ENCODE measurements around the gene ZNF341.

ZNF341 gene

DNA sequence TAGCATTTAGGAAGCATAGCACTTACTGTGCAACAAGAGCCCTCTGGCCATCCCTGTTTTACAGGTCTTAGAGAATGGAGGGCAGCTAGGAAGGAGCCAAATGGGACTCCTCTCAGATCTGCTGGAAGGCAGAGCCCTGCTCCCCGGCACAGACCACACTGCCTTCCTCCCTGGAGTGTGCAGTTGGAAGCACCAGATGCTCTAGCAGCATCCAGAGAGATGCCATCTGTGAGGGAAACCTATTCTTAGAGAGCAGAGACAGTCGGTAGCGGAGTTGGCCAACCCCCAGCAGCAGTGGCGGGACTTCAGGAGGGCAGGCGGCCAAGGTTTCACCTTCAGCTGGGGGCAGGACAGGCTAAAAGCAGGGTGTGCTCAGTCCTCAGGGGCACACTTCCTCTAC is 28.9 kb upstream of the ZNF341 start:
- no peak for DNase-seq

DNA sequence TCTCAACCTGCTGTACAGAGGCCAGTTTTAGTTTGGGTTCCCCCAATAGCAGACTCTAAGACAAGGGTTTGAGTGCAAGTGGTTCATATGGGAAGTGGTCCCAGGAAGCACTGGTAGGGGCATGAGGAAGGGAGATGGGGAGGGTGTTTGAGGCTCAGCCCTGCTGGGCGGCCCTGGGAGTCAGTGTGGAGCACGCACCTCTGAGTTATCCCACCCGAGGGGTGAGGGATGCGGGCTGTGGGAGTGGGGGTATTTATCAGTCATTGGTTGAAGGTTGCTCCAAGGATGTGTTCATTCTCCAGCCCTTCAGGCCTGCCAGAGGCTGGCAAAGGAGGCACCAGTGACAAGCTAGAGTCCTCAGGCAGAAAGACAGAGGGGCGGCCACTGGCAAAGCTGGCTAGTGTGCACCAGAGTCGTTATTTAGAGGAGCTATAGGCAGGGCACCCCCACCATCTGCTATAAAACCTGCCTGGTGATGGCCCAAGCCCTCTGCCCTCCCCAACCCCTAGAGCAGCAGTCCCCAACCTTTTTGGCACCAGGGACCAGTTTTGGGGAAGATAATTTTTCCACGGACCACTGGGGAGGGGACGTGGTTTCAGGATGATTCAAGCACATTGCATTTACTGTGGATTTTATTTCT is 28.2 kb upstream of the ZNF341 start:
- DNase-seq, result no peak

DNA sequence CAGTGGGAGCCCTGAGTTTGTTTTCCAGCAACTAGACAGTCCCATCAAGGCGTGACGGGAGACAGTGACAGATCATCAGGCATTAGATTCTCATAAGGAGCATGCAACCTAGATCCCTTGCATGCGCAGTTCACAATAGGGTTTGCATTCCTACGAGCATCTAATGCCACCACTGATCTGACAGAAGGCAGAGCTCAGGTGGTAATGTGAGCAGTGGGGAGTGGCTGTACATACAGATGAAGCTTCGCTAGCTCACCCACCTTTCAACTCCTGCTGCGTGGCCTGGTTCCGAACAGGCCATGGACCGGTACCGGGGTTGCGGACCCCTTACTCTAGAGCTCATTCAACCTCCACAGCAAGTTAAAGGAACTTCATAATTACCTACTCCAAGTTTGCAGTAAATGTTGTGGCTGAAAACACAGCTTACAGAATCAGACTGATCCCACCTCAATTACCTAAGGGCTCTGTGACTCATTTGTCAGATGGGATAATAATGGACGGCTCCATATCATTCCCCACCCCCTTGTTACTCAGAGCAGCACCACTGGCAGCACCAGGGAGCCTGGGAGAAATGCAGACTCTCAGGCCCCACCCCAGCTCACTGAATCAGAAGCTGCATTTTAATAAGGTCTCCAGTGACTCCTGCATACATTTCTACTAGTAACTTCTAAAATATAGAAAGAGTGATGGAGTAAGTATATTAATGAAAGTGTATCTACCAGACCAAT is 27.4 kb upstream of the ZNF341 start:
- DNase-seq, result no peak

DNA sequence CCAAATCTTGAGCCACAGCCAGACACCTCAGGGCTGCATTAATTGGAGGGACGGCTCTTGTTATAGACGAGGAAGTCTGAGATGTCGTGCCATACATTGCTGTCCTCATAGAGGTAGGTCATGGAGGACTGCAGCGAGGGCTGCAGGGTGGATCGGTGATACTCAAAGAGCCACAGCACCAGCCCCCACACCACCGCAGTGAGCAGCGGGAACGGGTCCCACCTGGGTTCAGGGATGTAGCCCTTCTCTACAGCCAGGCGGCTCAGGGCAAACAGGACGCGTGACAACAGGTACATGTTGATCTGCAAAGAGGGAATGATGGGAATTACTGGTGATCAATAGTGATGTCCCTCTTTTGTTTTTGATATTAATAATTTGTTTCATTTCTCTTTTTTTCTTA is 24.1 kb upstream of the ZNF341 start:
- no peak for DNase-seq

DNA sequence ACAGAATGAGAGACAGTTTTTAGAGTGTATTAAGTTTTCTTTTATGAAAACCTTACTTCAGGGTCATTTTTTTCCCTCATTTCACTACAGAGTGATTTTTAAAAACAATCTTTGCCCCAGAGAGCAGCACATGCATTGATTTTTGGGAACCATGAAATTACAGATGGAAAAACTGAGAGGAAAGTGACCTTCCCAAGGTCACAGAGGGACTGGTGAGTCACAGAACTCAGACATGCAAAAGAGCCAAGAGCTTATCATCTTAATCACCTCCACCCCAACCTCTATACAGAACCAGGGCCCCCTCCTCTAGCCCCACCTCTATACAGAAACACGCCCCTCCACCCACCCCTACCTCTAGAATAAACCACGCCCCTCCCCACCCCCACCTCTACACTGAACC is 22.4 kb upstream of the ZNF341 start:
- no peak for DNase-seq

DNA sequence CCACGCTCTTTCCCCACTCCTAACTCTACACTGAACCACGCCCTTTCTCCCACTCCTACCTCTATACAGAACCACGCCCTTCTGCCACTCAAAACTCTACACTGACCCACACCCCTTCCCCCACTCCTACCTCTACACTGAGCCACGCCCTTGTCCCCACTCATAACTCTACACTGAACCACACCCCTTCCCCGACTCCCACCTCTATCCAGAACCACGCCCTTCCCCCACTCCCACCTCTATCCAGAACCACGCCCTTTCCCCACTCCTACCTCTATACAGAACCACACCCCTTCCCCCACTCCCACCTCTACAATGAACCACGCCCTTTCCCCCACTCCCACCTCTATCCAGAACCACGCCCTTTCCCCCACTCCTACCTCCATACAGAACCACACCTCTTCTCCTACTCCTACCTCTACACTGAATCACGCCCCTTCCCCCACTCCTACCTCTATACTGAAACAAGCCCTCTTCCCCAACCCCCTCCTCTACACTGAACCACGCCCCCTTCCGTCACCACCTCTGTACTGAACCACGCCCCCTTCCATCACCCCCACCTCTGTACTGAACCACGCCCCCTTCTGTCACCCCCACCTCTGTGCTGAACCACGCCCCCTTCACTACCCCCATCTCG is 21.8 kb upstream of the ZNF341 start:
- no peak for DNase-seq

DNA sequence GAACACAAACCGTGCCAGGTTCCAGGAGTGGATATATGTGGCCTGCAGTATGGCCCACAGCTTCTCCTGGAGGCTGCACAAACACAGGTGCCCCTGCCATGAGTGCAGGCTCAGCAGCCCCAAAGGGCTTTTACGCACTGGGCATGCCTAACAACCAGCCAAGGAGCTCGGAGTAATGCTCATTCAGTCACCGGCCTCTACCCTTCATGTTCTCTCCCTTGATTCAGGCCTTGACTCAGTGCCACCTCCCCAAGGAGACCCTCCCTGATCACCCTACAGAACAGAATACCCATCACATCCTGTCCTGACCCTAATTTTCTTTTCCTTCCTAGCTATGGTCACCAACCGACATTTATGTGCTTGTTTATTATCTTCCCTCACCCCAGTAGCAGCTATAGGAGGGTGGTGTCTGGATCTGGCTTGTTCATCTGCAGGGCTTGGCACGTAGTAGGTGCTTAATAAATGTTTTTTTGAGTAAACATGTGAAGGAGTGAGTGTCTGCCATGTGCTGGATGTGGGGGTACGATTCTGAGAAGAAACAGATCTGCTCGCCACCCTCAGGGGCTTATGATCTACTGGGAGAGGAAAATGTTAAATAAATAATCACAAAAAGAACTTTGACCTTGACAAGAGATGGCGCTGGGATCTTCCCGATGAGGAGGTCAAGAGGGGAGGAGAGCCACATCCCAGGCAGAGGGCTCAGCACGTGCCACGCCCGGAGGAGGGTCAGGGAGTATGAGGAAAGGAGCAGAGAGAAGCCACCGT is 20.9 kb upstream of the ZNF341 start:
- no peak for DNase-seq

DNA sequence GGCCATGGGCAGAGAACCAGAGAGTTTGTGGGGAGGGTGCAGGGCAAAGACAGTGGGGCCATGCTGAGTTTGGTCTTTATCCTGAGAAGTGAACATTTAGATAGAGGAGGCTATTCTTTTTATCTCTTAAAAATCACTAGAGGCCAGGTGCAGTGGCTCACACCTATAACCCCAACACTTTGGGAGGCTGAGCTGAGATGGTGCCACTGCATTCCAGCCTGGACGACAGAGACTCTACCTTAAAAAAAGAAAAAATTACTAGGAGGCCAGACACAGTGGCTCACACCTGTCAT is 20.4 kb upstream of the ZNF341 start:
- DNase-seq, result no peak

DNA sequence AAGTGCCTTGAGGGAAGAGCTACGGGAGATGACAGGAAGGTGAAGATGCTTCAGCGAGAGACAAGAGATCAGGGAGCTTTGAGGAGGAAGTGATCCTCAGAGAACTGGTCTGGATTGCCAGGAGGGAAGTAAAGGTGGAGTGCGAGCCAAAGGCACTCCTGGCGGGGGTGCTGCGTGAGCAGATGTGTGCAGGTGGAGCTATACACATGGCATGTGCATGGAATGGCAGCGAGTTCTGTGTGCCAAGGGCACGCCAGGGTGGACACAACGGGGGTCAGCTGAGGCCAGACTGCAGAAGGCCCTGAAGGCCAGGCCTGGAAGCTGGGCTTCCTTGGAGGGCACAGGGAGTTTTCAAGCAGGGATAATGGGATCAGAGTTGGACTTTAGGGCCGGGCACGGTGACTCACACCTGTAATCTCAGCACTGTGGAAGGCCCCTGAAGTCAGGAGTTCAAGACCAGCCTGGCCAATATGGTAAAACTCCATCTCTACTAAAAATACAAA is 17.9 kb upstream of the ZNF341 start:
- no peak for DNase-seq

DNA sequence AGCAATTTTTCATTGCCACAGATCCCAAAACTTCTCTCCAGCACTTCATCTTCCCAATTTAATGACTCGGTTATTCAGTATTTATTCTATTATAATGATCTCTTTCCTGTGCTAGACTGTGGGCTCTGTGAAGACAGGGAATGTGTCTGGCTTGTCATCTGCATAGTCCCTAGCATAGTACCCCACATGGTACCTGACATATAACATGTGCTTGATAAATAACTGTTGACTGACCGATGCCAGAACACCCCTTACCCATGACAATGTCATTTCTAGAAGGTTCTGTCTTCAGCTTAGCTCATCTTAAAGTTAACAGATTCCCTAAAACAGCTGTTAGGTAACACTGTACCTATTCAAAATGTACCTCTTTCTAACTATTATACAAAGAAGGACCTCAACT is 15.3 kb upstream of the ZNF341 start:
- no peak for DNase-seq

DNA sequence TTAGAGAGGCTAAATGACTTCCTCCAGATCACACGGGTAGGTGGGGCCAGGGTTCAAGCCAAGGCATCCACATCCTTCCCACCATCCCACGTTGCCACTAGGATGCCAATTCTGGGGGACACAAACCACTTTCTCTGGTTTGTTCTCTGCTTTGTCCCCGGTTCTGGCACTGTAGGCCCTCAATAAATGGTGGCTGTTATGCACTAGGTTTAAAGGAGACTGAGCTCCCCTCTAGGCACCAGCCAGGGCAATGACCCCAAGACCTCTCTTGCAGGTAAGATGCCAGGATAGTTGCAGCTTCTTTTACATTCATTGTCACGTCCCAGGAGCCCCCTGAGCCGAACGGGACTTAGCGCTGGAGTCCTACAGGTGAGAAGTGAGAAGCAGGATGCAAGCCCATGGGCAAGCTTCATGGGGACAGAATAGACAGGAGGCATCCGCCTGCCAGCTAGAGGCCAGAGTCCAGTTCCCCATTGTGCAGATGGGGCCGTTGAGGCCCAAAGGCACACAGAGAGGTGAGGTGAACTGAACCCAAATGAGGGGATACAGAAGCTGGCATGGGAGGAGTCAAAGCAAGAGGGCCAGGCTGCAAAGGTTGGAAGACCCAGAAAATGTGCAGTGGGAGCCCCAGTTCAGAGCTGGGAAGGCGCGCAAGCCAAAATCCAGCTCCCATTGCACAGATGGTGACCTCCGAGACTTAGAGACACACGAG is 12.4 kb upstream of the ZNF341 start:
- no peak for DNase-seq

DNA sequence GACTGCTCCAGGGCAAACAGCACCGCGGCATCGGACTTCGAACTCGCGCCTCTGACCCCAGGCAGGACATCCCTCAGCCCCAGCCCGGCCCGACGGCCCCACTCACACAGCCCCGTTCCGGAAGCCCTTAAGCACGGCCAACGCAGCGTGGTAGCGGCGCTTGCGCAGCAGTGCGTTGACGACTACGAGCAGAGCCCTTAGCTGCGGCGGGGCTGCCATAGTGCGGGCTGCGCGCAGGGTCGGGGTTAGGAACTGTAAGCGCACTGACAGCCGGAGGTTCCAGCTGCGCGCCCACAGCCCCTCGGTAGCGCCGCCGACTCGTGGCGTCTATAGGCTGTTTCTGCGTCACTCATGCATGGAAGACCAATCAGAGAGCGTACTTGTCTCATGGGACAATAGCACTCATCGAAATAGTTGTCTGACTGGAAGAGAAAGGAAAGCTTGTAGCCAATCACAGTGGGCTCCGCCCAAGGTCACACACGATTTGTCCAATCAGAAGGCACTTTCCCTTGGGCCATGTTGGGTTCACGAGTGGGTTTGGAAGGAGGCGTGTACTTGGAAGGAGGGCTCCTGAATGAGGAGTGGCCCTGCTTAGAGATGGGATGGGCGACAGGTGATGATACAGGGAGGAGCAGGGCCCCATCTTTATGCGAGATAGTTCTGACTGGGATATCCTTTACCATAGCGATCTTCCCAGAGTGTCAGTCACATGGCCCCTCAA is 11.6 kb upstream of the ZNF341 start, which contains the start of gene PXMP4:
TSS of gene PXMP4 (minus strand) at position 322 of the 721 bp plus-strand sequence. CDS start at position 219, 103 bp downstream.
- peak; percentile 99 for DNase-seq

DNA sequence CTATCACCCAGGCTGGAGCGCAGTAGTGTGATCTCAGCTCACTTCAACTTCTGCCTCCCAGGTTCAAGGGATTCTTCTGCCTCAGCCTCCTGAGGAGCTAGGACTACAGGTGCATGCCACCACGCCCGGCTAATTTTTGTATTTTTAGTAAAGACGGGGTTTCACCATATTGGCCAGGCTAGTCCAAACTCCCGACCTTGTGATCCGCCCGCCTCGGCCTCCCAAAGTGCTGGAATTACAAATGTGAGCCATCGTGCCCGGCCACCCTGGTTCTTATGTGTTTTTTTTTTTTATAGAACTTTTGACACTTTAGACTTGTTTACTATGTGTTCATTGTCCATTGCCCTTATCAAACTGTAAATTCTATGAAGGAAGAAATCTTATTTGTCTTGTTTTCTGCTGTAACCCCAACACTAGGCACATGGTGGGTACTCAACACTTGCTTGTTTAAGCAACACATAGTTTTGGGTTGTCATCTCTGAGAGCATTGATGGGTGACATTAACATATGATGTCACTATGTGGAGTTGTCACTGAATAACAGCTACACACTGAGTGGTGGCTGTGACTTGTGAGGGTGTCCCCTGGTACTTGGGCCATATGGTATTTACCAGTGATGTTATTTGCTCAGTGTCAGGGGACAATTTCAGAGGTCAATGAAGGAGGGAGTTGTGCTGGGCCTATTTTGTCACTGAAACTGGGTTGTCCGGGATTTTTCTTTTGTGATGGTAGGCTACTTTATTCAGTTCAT is 10.2 kb upstream of the ZNF341 start:
- DNase-seq, result no peak

DNA sequence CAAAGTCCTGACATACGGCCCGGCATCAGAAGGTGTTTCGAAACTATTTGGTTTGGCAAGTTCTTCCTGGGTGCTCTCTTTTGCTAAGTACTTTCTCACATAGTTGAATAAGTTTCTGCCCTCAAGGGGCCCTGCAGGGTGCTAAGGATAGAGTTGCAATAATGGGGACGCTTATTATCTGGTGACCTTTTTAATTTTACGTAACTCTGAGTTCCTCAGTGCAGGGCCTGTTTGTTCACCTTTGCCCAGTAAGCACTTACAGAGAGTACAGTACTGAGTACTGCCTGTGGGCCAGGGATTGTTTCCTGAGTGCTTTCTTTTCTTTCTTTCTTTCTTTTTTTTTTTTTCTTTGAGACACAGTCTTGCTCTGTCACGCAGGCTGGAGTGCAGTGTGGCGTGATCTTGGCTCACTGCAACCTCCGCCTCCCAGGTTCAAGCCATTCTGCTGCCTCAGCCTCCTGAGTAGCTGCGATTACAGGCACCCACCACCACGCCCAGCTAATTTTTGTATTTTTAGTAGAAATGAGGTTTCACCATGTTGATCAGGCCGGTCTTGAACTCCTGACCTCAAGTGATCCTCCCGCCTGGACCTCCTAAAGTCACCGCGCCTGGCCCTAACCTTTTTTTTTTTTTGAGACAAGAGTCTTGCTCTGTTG is 7.2 kb upstream of the ZNF341 start:
- peak; percentile 88 for DNase-seq

DNA sequence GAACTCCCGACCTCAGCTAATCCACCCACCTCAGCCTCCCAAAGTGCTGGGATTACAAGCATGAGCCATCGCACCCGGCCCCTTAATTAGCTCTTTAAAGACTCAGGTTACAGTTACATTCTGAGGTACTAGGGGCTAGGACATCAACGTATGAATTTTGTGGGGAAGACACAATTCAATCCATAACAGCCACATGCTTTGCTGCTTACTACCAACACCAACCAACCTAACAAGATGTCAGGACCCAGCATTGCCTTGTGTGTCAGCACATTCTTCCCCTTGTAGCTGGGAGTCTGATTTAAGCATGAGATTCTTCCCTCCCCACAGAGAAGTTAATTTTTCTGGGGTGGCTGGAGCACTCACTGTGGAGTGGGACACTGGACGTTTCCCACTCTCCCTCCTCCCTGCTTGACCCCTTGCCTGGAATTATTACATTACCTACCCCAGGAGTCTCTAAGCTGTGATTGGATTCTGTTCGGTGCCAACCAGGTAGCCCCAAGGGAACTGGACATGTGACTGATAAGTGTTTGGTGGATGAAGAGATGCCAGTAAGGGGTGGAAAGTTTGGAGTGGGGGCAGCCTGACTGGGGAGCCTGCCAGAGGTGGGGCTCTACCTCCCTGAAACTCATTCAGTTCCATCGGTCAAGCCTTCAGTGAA is 6.1 kb upstream of the ZNF341 start:
- DNase-seq, result no peak

DNA sequence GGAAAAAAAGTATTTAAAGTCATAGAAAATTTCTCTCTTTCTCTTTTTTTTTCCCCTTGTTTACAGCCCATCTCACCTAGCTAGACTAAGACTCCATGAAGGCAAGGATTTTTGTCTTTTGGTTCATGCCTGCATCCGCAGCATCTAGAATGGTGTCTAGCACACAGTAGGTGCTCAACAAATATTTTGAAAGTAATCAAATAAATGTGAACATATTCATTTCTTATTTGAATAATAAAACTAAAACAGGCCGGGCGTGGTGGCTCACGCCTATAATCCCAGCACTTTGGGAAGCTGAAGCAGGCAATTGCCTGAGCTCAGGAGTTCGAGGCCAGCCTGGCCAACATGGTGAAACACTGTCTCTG is 4.7 kb upstream of the ZNF341 start:
- DNase-seq, result no peak

DNA sequence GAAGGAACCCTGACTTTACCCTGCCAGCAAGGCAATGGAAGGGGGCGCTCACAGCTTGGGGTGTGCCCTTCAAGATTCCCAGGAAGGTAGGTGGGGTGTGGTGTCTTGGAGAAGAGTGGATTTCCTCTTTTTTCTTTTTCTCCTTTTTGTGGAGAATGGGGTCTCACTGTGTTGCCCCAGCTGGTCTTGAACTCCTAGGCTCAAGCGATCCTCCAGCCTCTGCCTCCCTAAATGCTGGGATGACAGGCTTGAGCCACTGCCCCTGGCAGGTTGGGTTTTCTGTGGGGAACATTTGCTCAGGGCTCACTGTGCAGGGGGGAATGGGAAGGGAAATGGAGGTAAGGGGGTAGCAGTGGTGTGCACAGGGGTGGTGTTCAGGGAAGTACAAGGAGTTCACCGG is 4.0 kb upstream of the ZNF341 start:
- DNase-seq, result no peak

DNA sequence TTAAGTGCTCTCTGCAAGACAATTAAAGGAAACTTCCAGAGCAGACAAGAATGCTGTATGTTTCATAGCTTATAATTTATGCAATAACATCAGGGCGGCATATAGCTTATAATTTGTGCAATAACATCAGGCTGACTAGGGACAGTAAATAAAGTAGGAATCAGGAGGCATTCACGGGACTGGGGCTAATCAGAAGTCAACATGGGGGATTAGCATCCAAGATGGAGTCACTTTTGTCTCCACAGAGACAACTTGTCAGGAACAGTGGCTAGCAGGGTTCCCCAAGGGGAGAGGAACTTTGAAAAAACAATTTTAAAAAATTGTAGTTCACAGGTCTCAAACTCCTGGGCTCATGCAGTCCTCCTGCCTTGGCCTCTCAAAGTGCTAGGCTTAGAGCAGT is 3.3 kb upstream of the ZNF341 start:
- DNase-seq, result no peak

DNA sequence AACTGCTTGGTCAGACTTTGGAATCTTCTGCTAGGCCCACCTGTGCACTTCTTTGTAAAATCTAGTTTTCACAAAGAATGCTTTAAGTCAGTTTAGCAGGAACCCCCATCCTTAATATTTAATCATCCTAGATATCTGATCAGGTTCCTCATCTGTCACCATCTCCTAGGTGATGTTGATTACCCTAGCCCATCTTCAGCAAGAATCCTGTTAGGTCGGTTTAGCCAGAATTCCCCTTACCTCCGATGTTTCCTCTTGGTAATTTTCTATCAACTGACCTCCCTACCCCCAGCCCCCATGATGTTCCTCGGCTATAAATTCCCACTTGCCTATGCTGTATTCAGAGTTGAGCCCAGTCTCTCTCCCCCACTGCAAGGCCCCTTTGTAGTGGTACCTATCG is 2.7 kb upstream of the ZNF341 start:
- no peak for DNase-seq

DNA sequence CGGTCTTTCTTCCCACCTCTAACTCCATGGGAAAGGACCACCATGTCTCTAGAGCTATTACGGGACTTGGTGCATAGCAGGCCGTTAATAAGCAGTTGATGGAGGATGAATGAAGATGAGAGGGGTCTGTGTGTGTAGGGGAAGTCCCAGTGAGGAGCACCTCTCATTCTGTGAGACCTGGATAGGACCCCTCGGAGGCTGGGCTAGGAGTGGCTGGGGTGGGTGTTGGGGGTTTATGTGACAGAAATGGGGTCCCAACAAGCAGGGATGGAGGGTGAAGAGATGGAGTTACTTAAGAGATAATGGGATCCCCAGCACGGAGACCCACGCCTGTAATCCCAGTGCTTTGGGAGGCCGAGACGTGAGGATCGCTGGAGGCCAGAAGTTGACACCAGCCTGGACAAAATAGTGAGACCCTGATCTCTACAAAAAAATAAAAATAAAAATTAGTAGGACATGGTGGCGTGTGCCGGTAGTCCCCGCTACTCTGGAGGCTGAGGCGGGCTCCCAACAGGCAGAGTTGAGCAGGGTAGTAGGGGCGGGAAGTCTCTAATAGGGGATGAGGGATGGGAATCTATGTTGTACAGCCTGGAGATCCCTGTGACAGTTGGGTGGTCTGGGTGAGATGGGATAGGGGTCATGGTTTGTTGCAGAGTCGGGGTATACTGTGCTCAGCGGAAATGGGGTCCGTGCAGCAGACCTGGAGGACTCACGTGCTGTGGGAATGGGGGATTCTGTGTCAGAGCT is 677 bp upstream of the ZNF341 start:
- no peak for DNase-seq

Measured in MV-4-11 (cell line).